Liver (tissue), 9 donors: ENCODE measurements around the gene CFAP54. TPM values are rescaled to one million over a fixed set of nuclear protein-coding genes. Genes with fewer than 3 reads are reported as not detected.

Experiments used
- DNase-seq: peaks from one replicate; pipeline ENCODE4 v3.0.0-alpha.2; 2017; ENCODE audit warnings: low spot score
- H3K27ac ChIP-seq, 2 donors: one replicate each; pipeline ENCODE4 v1.7.0; 2013; ENCODE audit warnings: inconsistent platforms in 2 of 2, low read length in 2 of 2, control low read depth in 1 of 2, low read depth in 1 of 2, mild to moderate bottlenecking in 1 of 2
- H3K27me3 ChIP-seq, 4 donors: one replicate each; pipeline versions ENCODE4 v1.6.1 to v1.7.0; 2013; ENCODE audit warnings: low read length in 3 of 4, inconsistent platforms in 1 of 4, mild to moderate bottlenecking in 1 of 4, moderate library complexity in 1 of 4; ENCODE audit not compliant: control insufficient read depth in 4 of 4, insufficient read depth in 4 of 4
- H3K36me3 ChIP-seq, 4 donors: one replicate each; pipeline versions ENCODE4 v1.6.1 to v1.7.0; 2013; ENCODE audit warnings: low read length in 3 of 4, mild to moderate bottlenecking in 3 of 4, low read depth in 1 of 4, moderate library complexity in 1 of 4; ENCODE audit not compliant: control insufficient read depth in 4 of 4, insufficient read depth in 3 of 4
- H3K4me1 ChIP-seq, 4 donors: one replicate each; pipeline versions ENCODE4 v1.6.1 to v1.7.0; 2013; ENCODE audit warnings: low read length in 3 of 4, mild to moderate bottlenecking in 3 of 4, moderate library complexity in 1 of 4; ENCODE audit not compliant: control insufficient read depth in 4 of 4, insufficient read depth in 4 of 4
- H3K4me3 ChIP-seq, 3 donors: one replicate each; pipeline versions ENCODE4 v1.6.1 to v1.7.0; 2013; ENCODE audit warnings: low read length in 3 of 3, control low read depth in 1 of 3, low read depth in 1 of 3, mild to moderate bottlenecking in 1 of 3
- H3K9ac ChIP-seq, 2 donors: one replicate each; pipeline ENCODE4 v1.7.0; 2013; ENCODE audit warnings: low read length in 2 of 2, mild to moderate bottlenecking in 2 of 2, moderate library complexity in 2 of 2, control low read depth in 1 of 2, low read depth in 1 of 2
- H3K9me3 ChIP-seq, 4 donors: one replicate each; pipeline versions ENCODE4 v1.6.1 to v1.7.0; 2013; ENCODE audit warnings: low read length in 3 of 4; ENCODE audit not compliant: control insufficient read depth in 4 of 4
- EGR1 ChIP-seq, 2 donors: IDR thresholded peaks; 2 replicates each; pipeline ENCODE4 v1.6.1; 2016 to 2018; ENCODE audit warnings: antibody characterized with exemption in 2 of 2, low read depth in 2 of 2
- FOXA1 ChIP-seq: IDR thresholded peaks from 2 replicates; pipeline ENCODE4 v1.6.1; 2016; ENCODE audit warnings: antibody characterized with exemption
- FOXA2 ChIP-seq: IDR thresholded peaks from 2 replicates; pipeline ENCODE4 v1.6.1; 2016; ENCODE audit warnings: antibody characterized with exemption
- GABPA ChIP-seq, 2 donors: IDR thresholded peaks in 1 of 2; conservative IDR thresholded peaks in 1 of 2; 2 replicates each; pipeline ENCODE4 v1.6.1; 2016; ENCODE audit warnings: antibody characterized with exemption in 2 of 2, mild to moderate bottlenecking in 1 of 2, moderate library complexity in 1 of 2
- HNF4A ChIP-seq, 2 donors: conservative IDR thresholded peaks; 2 replicates each; pipeline ENCODE4 v1.6.1; 2016; ENCODE audit warnings: antibody characterized with exemption in 2 of 2, mild to moderate bottlenecking in 2 of 2
- HNF4G ChIP-seq: IDR thresholded peaks from 2 replicates; pipeline ENCODE4 v1.6.1; 2016; ENCODE audit warnings: antibody characterized with exemption
- JUND ChIP-seq, 2 donors: IDR thresholded peaks; 2 replicates each; pipeline ENCODE4 v1.6.1; 2016; ENCODE audit warnings: antibody characterized with exemption in 2 of 2
- NR2F2 ChIP-seq: IDR thresholded peaks from 2 replicates; pipeline ENCODE4 v1.6.1; 2016; ENCODE audit warnings: antibody characterized with exemption
- RAD21 ChIP-seq, 2 donors: IDR thresholded peaks; 2 replicates each; pipeline ENCODE4 v1.6.1; 2016; ENCODE audit warnings: antibody characterized with exemption in 2 of 2, mild to moderate bottlenecking in 2 of 2
- RXRA ChIP-seq, 2 donors: IDR thresholded peaks; 2 replicates each; pipeline ENCODE4 v1.6.1; 2017 to 2018; ENCODE audit warnings: antibody characterized with exemption in 2 of 2, mild to moderate bottlenecking in 1 of 2
- SP1 ChIP-seq: IDR thresholded peaks from 2 replicates; pipeline ENCODE4 v1.6.1; 2018; ENCODE audit warnings: antibody characterized with exemption, mild to moderate bottlenecking
- TAF1 ChIP-seq: conservative IDR thresholded peaks from 2 replicates; pipeline ENCODE4 v1.6.1; 2016; ENCODE audit warnings: antibody characterized with exemption, mild to moderate bottlenecking
- WGBS: extraction: QIAGEN DNeasy Blood & Tissue Kit; methylation state at CpG from one replicate; pipeline ENCODE4 v1.1.7; 2013; 5-methylcytosine and 5-hydroxymethylcytosine counted together
- polyA plus RNA-seq, 2 donors: library from polyadenylated mRNA; stranded (reverse) in 1 of 2; unstranded in 1 of 2; fragments of 200-250 nt in 1 of 2; fragments of >200 nt in 1 of 2; fragmentation: Nextera tagmentation in 1 of 2; extraction: Ambion mirVana in 1 of 2; gene quantifications; one replicate each; pipeline versions ENCODE4 v1.2.1 to v1.2.3, GENCODE V29; 2013 to 2015
- total RNA-seq, 2 donors: library from RNA; depleted of rRNA; stranded (reverse); fragments of >200 nt; gene quantifications; one replicate each; pipeline ENCODE4 v1.2.3, GENCODE V29; 2014
- TF ChIP-seq, protein P1 (sequence below): IDR thresholded peaks from 2 replicates; pipeline ENCODE4 v1.6.1; 2016; ENCODE audit warnings: antibody characterized with exemption, mild to moderate bottlenecking
- TF ChIP-seq, protein P2 (sequence below): fragments of 150-350 bp; IDR thresholded peaks from 2 replicates; pipeline ENCODE4 v1.5.1; 2017; ENCODE audit warnings: improper control_type of control experiment, low read depth, low read length; ENCODE audit not compliant: missing input control
- donor health status: healthy.
- donor health status: healthy.
- donor health status: healthy.
- donor health status: healthy.
- donor health status: healthy.

CFAP54 gene
- total and polyA plus RNA-seq, 4 donors = 0.01 to 0.19 (median 0.15) TPM

DNA sequence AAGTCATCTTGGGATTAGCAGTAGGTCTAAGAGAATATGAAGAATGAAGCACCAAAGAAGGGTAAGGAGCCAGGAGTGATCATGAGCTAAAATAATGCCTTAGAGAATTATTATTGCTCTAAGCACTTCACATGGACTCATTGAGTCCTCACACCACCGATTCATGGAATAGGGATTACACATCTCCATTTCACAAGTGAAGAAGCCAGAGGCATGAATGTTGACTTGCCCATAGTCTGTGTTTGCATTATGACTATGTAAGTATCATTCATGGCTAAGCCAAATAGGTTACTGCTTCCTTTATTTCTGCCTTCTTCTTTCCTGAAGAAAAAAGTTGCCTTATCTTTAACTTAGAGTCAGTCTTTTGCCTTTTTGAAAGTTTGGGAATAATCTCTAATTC, 318.4 kb downstream of the CFAP54 start:
- WGBS = 68% methylated on average over 1 of the region's 1 CpG
- Histone ChIP-seq H3K27me3 (peaks cover 0 to 5% (median 0%) of the 10 kb centered on the region in 4 donors), H3K9me3 (peaks cover 0 to 5% (median 2%) of the 10 kb centered on the region in 4 donors), H3K4me3 (no peak overlapping the region), H3K27ac (no peak overlapping the region), H3K9ac (no peak overlapping the region), H3K36me3 (no peaks in the 10 kb centered on the region), H3K4me1 (no peaks in the 10 kb centered on the region)
- no peak for TF ChIP-seq NR2F2
- TF ChIP-seq, protein P1, sequence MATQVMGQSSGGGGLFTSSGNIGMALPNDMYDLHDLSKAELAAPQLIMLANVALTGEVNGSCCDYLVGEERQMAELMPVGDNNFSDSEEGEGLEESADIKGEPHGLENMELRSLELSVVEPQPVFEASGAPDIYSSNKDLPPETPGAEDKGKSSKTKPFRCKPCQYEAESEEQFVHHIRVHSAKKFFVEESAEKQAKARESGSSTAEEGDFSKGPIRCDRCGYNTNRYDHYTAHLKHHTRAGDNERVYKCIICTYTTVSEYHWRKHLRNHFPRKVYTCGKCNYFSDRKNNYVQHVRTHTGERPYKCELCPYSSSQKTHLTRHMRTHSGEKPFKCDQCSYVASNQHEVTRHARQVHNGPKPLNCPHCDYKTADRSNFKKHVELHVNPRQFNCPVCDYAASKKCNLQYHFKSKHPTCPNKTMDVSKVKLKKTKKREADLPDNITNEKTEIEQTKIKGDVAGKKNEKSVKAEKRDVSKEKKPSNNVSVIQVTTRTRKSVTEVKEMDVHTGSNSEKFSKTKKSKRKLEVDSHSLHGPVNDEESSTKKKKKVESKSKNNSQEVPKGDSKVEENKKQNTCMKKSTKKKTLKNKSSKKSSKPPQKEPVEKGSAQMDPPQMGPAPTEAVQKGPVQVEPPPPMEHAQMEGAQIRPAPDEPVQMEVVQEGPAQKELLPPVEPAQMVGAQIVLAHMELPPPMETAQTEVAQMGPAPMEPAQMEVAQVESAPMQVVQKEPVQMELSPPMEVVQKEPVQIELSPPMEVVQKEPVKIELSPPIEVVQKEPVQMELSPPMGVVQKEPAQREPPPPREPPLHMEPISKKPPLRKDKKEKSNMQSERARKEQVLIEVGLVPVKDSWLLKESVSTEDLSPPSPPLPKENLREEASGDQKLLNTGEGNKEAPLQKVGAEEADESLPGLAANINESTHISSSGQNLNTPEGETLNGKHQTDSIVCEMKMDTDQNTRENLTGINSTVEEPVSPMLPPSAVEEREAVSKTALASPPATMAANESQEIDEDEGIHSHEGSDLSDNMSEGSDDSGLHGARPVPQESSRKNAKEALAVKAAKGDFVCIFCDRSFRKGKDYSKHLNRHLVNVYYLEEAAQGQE = no peak
- no peak for TF ChIP-seq HNF4A (conservative IDR thresholded peaks at IDR 0.05)
- no peak for TF ChIP-seq EGR1 (IDR thresholded peaks at IDR 0.05; ENCODE audit: low read depth in 2 of 2)
- TF ChIP-seq, protein P2, sequence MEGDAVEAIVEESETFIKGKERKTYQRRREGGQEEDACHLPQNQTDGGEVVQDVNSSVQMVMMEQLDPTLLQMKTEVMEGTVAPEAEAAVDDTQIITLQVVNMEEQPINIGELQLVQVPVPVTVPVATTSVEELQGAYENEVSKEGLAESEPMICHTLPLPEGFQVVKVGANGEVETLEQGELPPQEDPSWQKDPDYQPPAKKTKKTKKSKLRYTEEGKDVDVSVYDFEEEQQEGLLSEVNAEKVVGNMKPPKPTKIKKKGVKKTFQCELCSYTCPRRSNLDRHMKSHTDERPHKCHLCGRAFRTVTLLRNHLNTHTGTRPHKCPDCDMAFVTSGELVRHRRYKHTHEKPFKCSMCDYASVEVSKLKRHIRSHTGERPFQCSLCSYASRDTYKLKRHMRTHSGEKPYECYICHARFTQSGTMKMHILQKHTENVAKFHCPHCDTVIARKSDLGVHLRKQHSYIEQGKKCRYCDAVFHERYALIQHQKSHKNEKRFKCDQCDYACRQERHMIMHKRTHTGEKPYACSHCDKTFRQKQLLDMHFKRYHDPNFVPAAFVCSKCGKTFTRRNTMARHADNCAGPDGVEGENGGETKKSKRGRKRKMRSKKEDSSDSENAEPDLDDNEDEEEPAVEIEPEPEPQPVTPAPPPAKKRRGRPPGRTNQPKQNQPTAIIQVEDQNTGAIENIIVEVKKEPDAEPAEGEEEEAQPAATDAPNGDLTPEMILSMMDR = no peak
- no peak for TF ChIP-seq GABPA (IDR thresholded peaks at IDR 0.05 in 1 of 2, conservative IDR thresholded peaks at IDR 0.05 in 1 of 2)
- no peak for TF ChIP-seq RAD21 (IDR thresholded peaks at IDR 0.05)
- no peak for TF ChIP-seq TAF1
- TF ChIP-seq HNF4G = no peak
- TF ChIP-seq SP1 = no peak
- no peak for TF ChIP-seq FOXA2
- no peak for TF ChIP-seq RXRA (IDR thresholded peaks at IDR 0.05)
- TF ChIP-seq FOXA1 = no peak
- no peak for TF ChIP-seq JUND (IDR thresholded peaks at IDR 0.05)
- no peak for DNase-seq

DNA sequence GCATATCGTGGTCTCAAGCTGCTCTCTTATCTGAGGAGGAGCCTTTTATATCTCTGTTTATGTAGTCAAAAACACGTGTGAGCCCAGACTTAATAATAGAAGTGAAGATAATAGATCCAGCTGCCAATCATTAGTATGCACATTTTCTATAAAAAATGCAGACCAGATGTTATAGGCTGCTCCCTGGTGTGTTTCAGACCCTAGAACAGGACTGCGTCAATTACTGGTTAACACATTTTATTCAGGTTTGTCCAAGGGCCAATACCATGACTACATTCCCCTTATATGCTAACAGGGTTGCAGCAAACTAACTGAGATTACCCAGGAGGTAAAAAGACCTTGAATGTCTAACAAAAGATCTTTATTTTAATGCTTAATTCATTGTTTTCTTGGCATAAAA, 319.2 kb downstream of the CFAP54 start:
- DNase-seq = no peak
- Histone ChIP-seq H3K27ac (no peak overlapping the region), H3K27me3 (peaks cover 0 to 5% (median 0%) of the 10 kb centered on the region in 4 donors), H3K9me3 (peaks cover 0 to 2% (median 0%) of the 10 kb centered on the region in 4 donors), H3K4me1 (no peaks in the 10 kb centered on the region), H3K9ac (no peak overlapping the region), H3K4me3 (no peak overlapping the region), H3K36me3 (no peaks in the 10 kb centered on the region)
- TF ChIP-seq, protein P2 = no peak
- TF ChIP-seq RXRA (IDR thresholded peaks at IDR 0.05) (no peak), NR2F2 (no peak), RAD21 (IDR thresholded peaks at IDR 0.05) (no peak), HNF4A (conservative IDR thresholded peaks at IDR 0.05) (no peak), TAF1 (no peak)
- WGBS = 61% methylated on average over 3 of the region's 3 CpGs
